ENCODE results near the gene NIPA2.

NIPA2 gene

GRCh38 chr15:22877607-22878006 lies 39.1 kb downstream of the NIPA2 start:
- DNase-seq (ENCODE audit: low read depth in 2 of 2), result no peak

- no peak for DNase-seq (ENCODE audit: low read depth in 2 of 2)
These were observed 39.6 kb downstream of the NIPA2 start for GRCh38 chr15:22878103-22878502.

- no peak for DNase-seq (ENCODE audit: low read depth in 2 of 2)
These were observed 41.9 kb downstream of the NIPA2 start for GRCh38 chr15:22880068-22880980.

GRCh38 chr15:22880981-22881738 lies 42.7 kb downstream of the NIPA2 start:
- no peak for DNase-seq (ENCODE audit: low read depth in 2 of 2)

- DNase-seq (ENCODE audit: low read depth in 2 of 2), result no peak
These were observed 43.4 kb downstream of the NIPA2 start for GRCh38 chr15:22881739-22882440.

GRCh38 chr15:22883196-22883595 lies 44.7 kb downstream of the NIPA2 start:
- DNase-seq (ENCODE audit: low read depth in 2 of 2), result no peak

- peak in 1 of 2 donors; percentile 6 for DNase-seq (ENCODE audit: low read depth in 2 of 2)
These were observed 45.9 kb downstream of the NIPA2 start for GRCh38 chr15:22884344-22884743.

GRCh38 chr15:22885120-22885519 lies 46.7 kb downstream of the NIPA2 start:
- DNase-seq (ENCODE audit: low read depth in 2 of 2), result no peak

GRCh38 chr15:22887157-22887951 lies 48.9 kb downstream of the NIPA2 start:
- no peak for DNase-seq (ENCODE audit: low read depth in 2 of 2)

GRCh38 chr15:22888120-22888859 lies 49.8 kb downstream of the NIPA2 start:
- DNase-seq (ENCODE audit: low read depth in 2 of 2), result no peak

GRCh38 chr15:22889146-22889818 lies 50.8 kb downstream of the NIPA2 start:
- no peak for DNase-seq (ENCODE audit: low read depth in 2 of 2)

GRCh38 chr15:22890296-22890695 lies 51.8 kb downstream of the NIPA2 start:
- no peak for DNase-seq (ENCODE audit: low read depth in 2 of 2)

- DNase-seq (ENCODE audit: low read depth in 2 of 2), result no peak
These were observed 53.2 kb downstream of the NIPA2 start for GRCh38 chr15:22891426-22892210.

GRCh38 chr15:22892333-22892732 lies 53.9 kb downstream of the NIPA2 start:
- no peak for DNase-seq (ENCODE audit: low read depth in 2 of 2)

GRCh38 chr15:22893081-22893480 lies 54.6 kb downstream of the NIPA2 start:
- no peak for DNase-seq (ENCODE audit: low read depth in 2 of 2)

- DNase-seq (ENCODE audit: low read depth in 2 of 2), result no peak
These were observed 55.4 kb downstream of the NIPA2 start for GRCh38 chr15:22893881-22894280.

GRCh38 chr15:22895465-22896190 lies 57.2 kb downstream of the NIPA2 start:
- peak; percentile 12 to 23 for DNase-seq (ENCODE audit: low read depth in 2 of 2)

GRCh38 chr15:22902046-22902445 lies 63.6 kb downstream of the NIPA2 start:
- DNase-seq (ENCODE audit: low read depth in 2 of 2), result no peak

- DNase-seq (ENCODE audit: low read depth in 2 of 2), result no peak
These were observed 64.1 kb downstream of the NIPA2 start for GRCh38 chr15:22902578-22902977.
